K562 (cell line): Measurements from ENCODE around the gene MYO16. TPM values are rescaled to one million over a fixed set of nuclear protein-coding genes. Genes with fewer than 3 reads are reported as not detected.

ENCODE experiments used
- ATAC-seq: fragments of 200-7000 bp; cut with Tn5 transposase; 3 replicates; pipeline ENCODE4 v1.9.1; 2020; ENCODE audit warnings: moderate library complexity
- BruUV-seq: library from RNA; stranded (reverse); fragments of 400-500 nt; replicated peaks from 2 replicates; lab custom pipeline; 2021; lab: Mats Ljungman, UMichigan
- CTCF ChIA-PET: fragments of 300-600 bp; formaldehyde crosslinking; extraction: SDS; loops from one replicate; lab custom pipeline; 2021; ENCODE audit warnings: low intra/inter-chr PET ratio; lab: Yijun Ruan, JAX
- POLR2A ChIA-PET: fragments of 300-600, 350-650 bp; sonication (Branson Sonifier 250); formaldehyde crosslinking; extraction: SDS; loops from one replicate; lab custom pipeline; 2021; ENCODE audit warnings: antibody characterized with exemption, inconsistent platforms; lab: Yijun Ruan, JAX
- DNase-seq, 4 experiments: peaks; one replicate each; pipeline versions ENCODE4 v3.0.0 to v3.0.0-alpha.2; 2011 to 2018; ENCODE audit warnings: low spot score in 3 of 4, mixed read lengths in 3 of 4; ENCODE audit errors: extremely low read depth in 1 of 4
- FAIRE-seq: peaks from 2 replicates; lab custom pipeline; 2011; peaks lifted over from hg19 to GRCh38; lab: Jason Lieb, UNC
- H2AFZ ChIP-seq: 2 replicates; pipeline ENCODE4 v1.6.0; 2011; ENCODE audit warnings: low read depth, low read length, control low read depth, inconsistent platforms
- H3K27ac ChIP-seq: fragments of 200-600 bp; 3 replicates; pipeline ENCODE4 v1.8.0; 2011; ENCODE audit warnings: low read depth, mild to moderate bottlenecking, control low read depth, inconsistent platforms, low read length, moderate library complexity, mixed read lengths; ENCODE audit errors: extremely low read depth
- H3K27me3 ChIP-seq, 2 experiments: fragments of 300-600 bp in 1 of 2; 2 replicates in 1 of 2; 3 replicates in 1 of 2; pipeline versions ENCODE4 v1.6.0 to v1.8.0; 2011; ENCODE audit warnings: inconsistent platforms in 2 of 2, low read length in 2 of 2, mild to moderate bottlenecking in 1 of 2, mixed read lengths in 1 of 2, moderate library complexity in 1 of 2; ENCODE audit not compliant: control insufficient read depth in 2 of 2, insufficient read depth in 2 of 2
- H3K36me3 ChIP-seq: fragments of 300-600 bp; 3 replicates; pipeline ENCODE4 v1.8.0; 2011; ENCODE audit warnings: mild to moderate bottlenecking, low read length, inconsistent platforms; ENCODE audit not compliant: control insufficient read depth, insufficient read depth
- H3K4me1 ChIP-seq, 2 experiments: fragments of 200-600 bp in 1 of 2; replicated peaks in 1 of 2; 2 replicates in 1 of 2; 3 replicates in 1 of 2; pipeline versions ENCODE4 v1.5.1 to v1.8.0; 2011; ENCODE audit warnings: inconsistent platforms in 2 of 2, low read length in 2 of 2, mild to moderate bottlenecking in 1 of 2, mixed read lengths in 1 of 2, moderate library complexity in 1 of 2; ENCODE audit not compliant: control insufficient read depth in 2 of 2, insufficient read depth in 2 of 2
- H3K4me2 ChIP-seq: 2 replicates; pipeline ENCODE4 v1.6.1; 2011; ENCODE audit warnings: low read length, control low read depth, inconsistent platforms, mixed read lengths; ENCODE audit not compliant: insufficient read depth
- H3K4me3 ChIP-seq: fragments of 200-600 bp; sonication (generic), shearing (Covaris generic); 2 replicates; pipeline ENCODE4 v1.5.1; 2016; ENCODE audit warnings: control low read depth, inconsistent platforms
- H3K79me2 ChIP-seq: fragments of 200-600 bp; 3 replicates; pipeline ENCODE4 v1.8.0; 2011; ENCODE audit warnings: low read length, inconsistent platforms; ENCODE audit not compliant: control insufficient read depth, insufficient read depth
- H3K9ac ChIP-seq, 2 experiments: 2 replicates each; pipeline versions ENCODE4 v1.6.0 to v1.6.1; 2011; ENCODE audit warnings: low read depth in 2 of 2, low read length in 2 of 2, control low read depth in 1 of 2, inconsistent platforms in 1 of 2, mild to moderate bottlenecking in 1 of 2, mixed read lengths in 1 of 2; ENCODE audit not compliant: insufficient read depth in 1 of 2
- H3K9me1 ChIP-seq: one replicate; pipeline ENCODE4 v1.6.0; 2011; ENCODE audit warnings: inconsistent platforms, mild to moderate bottlenecking, low read length, moderate library complexity; ENCODE audit not compliant: control insufficient read depth, insufficient read depth
- H3K9me3 ChIP-seq: replicated peaks from 2 replicates; pipeline ENCODE4 v1.5.1; 2011; ENCODE audit warnings: low read depth, low read length, inconsistent platforms; ENCODE audit not compliant: control insufficient read depth, insufficient read depth
- H4K20me1 ChIP-seq: replicated peaks from 2 replicates; pipeline ENCODE4 v1.6.1; 2011; ENCODE audit warnings: low read length, inconsistent platforms, mixed read lengths; ENCODE audit not compliant: control insufficient read depth, insufficient read depth
- BRCA1 ChIP-seq, 2 experiments: fragments of 450-650 bp in 1 of 2; sonication (generic) in 1 of 2; formaldehyde crosslinking in 1 of 2; IDR thresholded peaks; 2 replicates each; pipeline versions ENCODE4 v1.5.0 to v1.6.1; 2017 to 2020; ENCODE audit warnings: mild to moderate bottlenecking in 1 of 2, missing genetic modification reagents in 1 of 2
- CBX1 ChIP-seq: sonication (generic); IDR thresholded peaks from 2 replicates; pipeline ENCODE4 v1.6.1; 2016; ENCODE audit warnings: antibody characterized with exemption, low read depth, mild to moderate bottlenecking
- CEBPG ChIP-seq, 3 experiments: fragments of 200-800 bp in 1 of 3; sonication (Bioruptor generic) in 1 of 3; sonication (generic) in 1 of 3; formaldehyde crosslinking in 1 of 3; IDR thresholded peaks in 2 of 3; conservative IDR thresholded peaks in 1 of 3; 2 replicates each; pipeline versions ENCODE4 v1.6.1 to v1.8.0; 2016 to 2022; ENCODE audit warnings: missing compliant biosample characterization in 2 of 3, missing genetic modification characterization in 2 of 3, mild to moderate bottlenecking in 1 of 3, missing genetic modification reagents in 1 of 3
- CHD4 ChIP-seq: fragments of 200-600 bp; sonication (generic); IDR thresholded peaks from 3 replicates; pipeline ENCODE4 v1.6.1; 2012; ENCODE audit warnings: low read depth, mild to moderate bottlenecking, mixed read lengths, low read length, inconsistent platforms; ENCODE audit not compliant: insufficient read depth, insufficient replicate concordance, poor library complexity, severe bottlenecking
- EHMT2 ChIP-seq: fragments of 450-650 bp; IDR thresholded peaks from 2 replicates; pipeline ENCODE4 v1.6.1; 2018; ENCODE audit warnings: antibody characterized with exemption
- FOXO4 ChIP-seq: fragments of 450-650 bp; formaldehyde crosslinking; IDR thresholded peaks from 2 replicates; pipeline ENCODE4 v1.4.0; 2020; ENCODE audit warnings: mild to moderate bottlenecking, moderate library complexity
- IRF2 ChIP-seq: sonication (generic); formaldehyde crosslinking; IDR thresholded peaks from 2 replicates; pipeline ENCODE4 v1.8.1; 2022; ENCODE audit warnings: mild to moderate bottlenecking, missing genetic modification reagents
- NFIC ChIP-seq: fragments of 450-650 bp; IDR thresholded peaks from 2 replicates; pipeline ENCODE4 v1.6.1; 2017; ENCODE audit warnings: mild to moderate bottlenecking, inconsistent platforms
- SETDB1 ChIP-seq: IDR thresholded peaks from one replicate; pipeline ENCODE4 v1.6.1; 2012; ENCODE audit warnings: low read length, control low read depth, inconsistent platforms
- SRSF7 ChIP-seq: fragments of 200-400 bp; formaldehyde crosslinking; optimal IDR thresholded peaks from 2 replicates; pipeline ENCODE3; 2017; ENCODE audit warnings: mild to moderate bottlenecking, low read depth, low read length
- XRCC3 ChIP-seq: fragments of 450-650 bp; IDR thresholded peaks from 2 replicates; pipeline ENCODE4 v1.6.1; 2017; ENCODE audit warnings: mild to moderate bottlenecking, moderate library complexity
- ZBTB17 ChIP-seq: fragments of 450-650 bp; formaldehyde crosslinking; IDR thresholded peaks from 2 replicates; pipeline ENCODE4 v1.4.0; 2020; ENCODE audit warnings: mild to moderate bottlenecking
- ZC3H4 ChIP-seq: sonication (generic); formaldehyde crosslinking; IDR thresholded peaks from 2 replicates; pipeline ENCODE4 v1.9.0; 2021; ENCODE audit warnings: missing genetic modification reagents, borderline replicate concordance
- ZNF175 ChIP-seq: fragments of 200-800 bp; sonication (Bioruptor generic); IDR thresholded peaks from 2 replicates; pipeline ENCODE4 v1.6.1; 2016; ENCODE audit warnings: low read depth, mild to moderate bottlenecking, missing genetic modification characterization, missing compliant biosample characterization
- ZNF184 ChIP-seq: sonication (generic); formaldehyde crosslinking; IDR thresholded peaks from 2 replicates; pipeline ENCODE4 v1.5.0; 2020; ENCODE audit warnings: missing genetic modification reagents
- ZNF23 ChIP-seq: fragments of 250-450 bp; sonication (Bioruptor Pico); IDR thresholded peaks from 2 replicates; pipeline ENCODE4 v1.4.0; 2020; ENCODE audit warnings: mild to moderate bottlenecking
- WGBS: fragments of 100-300 bp; shearing (Covaris generic); methylation state at CpG from one replicate; pipeline ENCODE4 v1.1.6; 2016; ENCODE audit warnings: low coverage, mixed read lengths; ENCODE audit not compliant: insufficient coverage; ENCODE audit errors: missing lambda C conversion rate; 5-methylcytosine and 5-hydroxymethylcytosine counted together
- in situ Hi-C: fragments of 300-500 bp; cut with MboI; formaldehyde crosslinking; loops from 4 replicates; pipeline ENCODE4 v1.15.0; 2018; ENCODE audit warnings: inconsistent platforms, mixed read lengths
- intact Hi-C: fragments of 100-400 bp; cut with micrococcal nuclease; formaldehyde crosslinking; loops from 2 replicates; pipeline ENCODE4 v1.14.2; 2022
- polyA plus RNA-seq, 8 experiments: library from polyadenylated mRNA; depleted of rRNA in 4 of 8; stranded (reverse) in 5 of 8; unstranded in 3 of 8; fragments of >200 nt; fragmentation: Nextera tagmentation in 2 of 8; fragmentation: Illumina TruSeq in 1 of 8; extraction: Ambion mirVana in 2 of 8; extraction: Trizol in 1 of 8; gene quantifications; 2 replicates each; pipeline versions ENCODE4 v1.2.1 to v1.2.3, GENCODE V29; 2011 to 2014; ENCODE audit warnings: inconsistent platforms in 1 of 8, missing spikeins in 1 of 8
- total RNA-seq, 7 experiments: library from RNA; depleted of rRNA in 6 of 7; stranded (reverse); fragments of >200 nt in 6 of 7; fragmentation: Illumina TruSeq in 2 of 7; extraction: Trizol in 2 of 7; gene quantifications; 2 replicates each; pipeline versions ENCODE4 v1.2.1 to v1.2.3, GENCODE V29; 2011 to 2021; ENCODE audit warnings: low replicate concordance in 1 of 7

MYO16 gene
- total and polyA plus RNA-seq, 9 of the 15 experiments (the other 6 are each of a cell fraction or from before 2014, with no cell fraction given), result 4.3 to 45.7 (median 12.1) TPM

GRCh38 chr13:108877300-108877699, 247.9 kb downstream of the MYO16 start (continued):
- no peak for TF ChIP-seq CHD4

DNA sequence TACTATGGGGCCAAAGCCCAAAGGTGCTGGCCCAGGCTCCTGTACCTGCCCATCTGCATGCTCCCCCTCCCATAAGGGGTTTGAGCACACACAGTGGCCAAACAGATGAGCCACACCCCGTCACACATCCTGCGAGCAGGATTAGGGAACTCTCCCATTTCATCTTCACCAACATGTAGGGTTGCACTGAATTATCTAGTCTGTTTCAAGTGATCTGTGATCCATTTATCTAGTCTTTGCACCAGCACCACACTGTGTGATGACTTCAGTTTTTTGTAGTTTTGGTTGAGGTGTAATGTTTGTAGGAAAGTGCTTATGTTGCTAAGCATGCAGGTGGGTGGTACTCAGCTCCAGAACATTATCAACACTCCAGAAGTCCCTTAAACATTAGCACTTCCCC, 249.3 kb downstream of the MYO16 start:
- H3K27ac ChIP-seq, result no peak overlapping the region
- intact Hi-C loops, result no loop called here
- POLR2A ChIA-PET, result no interaction called here
- TF ChIP-seq XRCC3, result no peak
- no peak for TF ChIP-seq BRCA1 (IDR thresholded peaks at IDR 0.05)
- TF ChIP-seq BRCA1 (CRISPR knock-in tag; IDR thresholded peaks at IDR 0.05), result no peak
- TF ChIP-seq ZNF175, result no peak
- TF ChIP-seq ZC3H4, result no peak
- no peak for TF ChIP-seq ZBTB17 (CRISPR knock-in tag)
- no peak for TF ChIP-seq ZNF184 (CRISPR knock-in tag)
- no peak for TF ChIP-seq IRF2 (CRISPR knock-in tag)
- TF ChIP-seq SRSF7, result no peak
- no peak for TF ChIP-seq FOXO4 (CRISPR knock-in tag)
- no peak for TF ChIP-seq EHMT2
- no peak for TF ChIP-seq ZNF23 (CRISPR knock-in tag)
- TF ChIP-seq NFIC, result no peak
- no peak for TF ChIP-seq CEBPG (CRISPR knock-in tag; IDR thresholded peaks at IDR 0.05)
- no peak for TF ChIP-seq CEBPG (tag; conservative IDR thresholded peaks at IDR 0.05 in 1 of 2, IDR thresholded peaks at IDR 0.05 in 1 of 2)
- TF ChIP-seq SETDB1, result no peak
- no peak for TF ChIP-seq CBX1

More for the DNA sequence above, 249.3 kb downstream of the MYO16 start:
- Histone ChIP-seq H2AFZ (no peak overlapping the region), H4K20me1 (no peaks in the 10 kb centered on the region), H3K9ac (no peak overlapping the region), H3K36me3 (no peaks in the 10 kb centered on the region), H3K9me3 (0 out of 2 replicates have a peak, but pooled peaks cover 2% of the 10 kb centered on the region), H3K4me1 (no peaks in the 10 kb centered on the region; a peak in 1 of 5 replicates), H3K4me3 (no peak overlapping the region), H3K4me2 (no peak overlapping the region), H3K9me1 (no peaks in the 10 kb centered on the region), H3K79me2 (no peaks in the 10 kb centered on the region), H3K27me3 (no peaks in the 10 kb centered on the region)
- ATAC-seq (no peak), FAIRE-seq (no peak), DNase-seq (no peak)
- CTCF ChIA-PET, result no interaction called here
- WGBS, result 58% methylated on average over 2 of the region's 2 CpGs
- in situ Hi-C loops, result no loop called here
- BruUV-seq, result no TSS peak
